ENCODE data around the gene LRRC10. TPM values are rescaled to one million over a fixed set of nuclear protein-coding genes. Genes with fewer than 3 reads are reported as not detected.
A peak's percentile ranks its signal among the peaks of the same experiment; 100 is the strongest.

The LRRC10 gene
- total RNA-seq (2014; rRNA removed; shearing (Covaris generic)), result not detected in 2 replicates

- no peak for DNase-seq (ENCODE audit: low read depth)
Observed at GRCh38 chr12:69610729-69611128, at the start of gene LRRC10. TSS of gene LRRC10 (minus strand) at chr12:69610907. CDS start at chr12:69610838, 69 bp downstream.

- DNase-seq (ENCODE audit: low read depth), result no peak
Observed at GRCh38 chr12:69660164-69660863, 49.6 kb upstream of the LRRC10 start.

- no peak for DNase-seq (ENCODE audit: low read depth)
Observed at GRCh38 chr12:69658203-69658602, 47.5 kb upstream of the LRRC10 start.

GRCh38 chr12:69657376-69658137, 46.9 kb upstream of the LRRC10 start:
- no peak for DNase-seq (ENCODE audit: low read depth)

GRCh38 chr12:69655616-69656340, 45.1 kb upstream of the LRRC10 start:
- DNase-seq (ENCODE audit: low read depth), result peak; percentile 58

GRCh38 chr12:69653703-69654102, 43.0 kb upstream of the LRRC10 start:
- DNase-seq (ENCODE audit: low read depth), result no peak

- no peak for DNase-seq (ENCODE audit: low read depth)
Observed at GRCh38 chr12:69651922-69652321, 41.2 kb upstream of the LRRC10 start.

- no peak for DNase-seq (ENCODE audit: low read depth)
Observed at GRCh38 chr12:69649529-69649928, 38.8 kb upstream of the LRRC10 start.

- peak; percentile 47 for DNase-seq (ENCODE audit: low read depth)
Observed at GRCh38 chr12:69648476-69648875, 37.8 kb upstream of the LRRC10 start.

GRCh38 chr12:69647178-69647577, 36.5 kb upstream of the LRRC10 start:
- no peak for DNase-seq (ENCODE audit: low read depth)

GRCh38 chr12:69645031-69645430, 34.3 kb upstream of the LRRC10 start:
- no peak for DNase-seq (ENCODE audit: low read depth)

GRCh38 chr12:69644511-69644910, 33.8 kb upstream of the LRRC10 start:
- DNase-seq (ENCODE audit: low read depth), result no peak

GRCh38 chr12:69642531-69642930, 31.8 kb upstream of the LRRC10 start:
- no peak for DNase-seq (ENCODE audit: low read depth)

- DNase-seq (ENCODE audit: low read depth), result no peak
Observed at GRCh38 chr12:69641546-69641945, 30.8 kb upstream of the LRRC10 start.

GRCh38 chr12:69639400-69640016, 28.8 kb upstream of the LRRC10 start:
- DNase-seq (ENCODE audit: low read depth), result peak; percentile 79

- no peak for DNase-seq (ENCODE audit: low read depth)
Observed at GRCh38 chr12:69633061-69633460, 22.4 kb upstream of the LRRC10 start.

- no peak for DNase-seq (ENCODE audit: low read depth)
Observed at GRCh38 chr12:69630191-69630590, 19.5 kb upstream of the LRRC10 start.

- DNase-seq (ENCODE audit: low read depth), result no peak
Observed at GRCh38 chr12:69627501-69627900, 16.8 kb upstream of the LRRC10 start.

- peak; percentile 22 for DNase-seq (ENCODE audit: low read depth)
Observed at GRCh38 chr12:69623970-69624369, 13.3 kb upstream of the LRRC10 start.

- DNase-seq (ENCODE audit: low read depth), result no peak
Observed at GRCh38 chr12:69621551-69621950, 10.8 kb upstream of the LRRC10 start.

GRCh38 chr12:69620921-69621320, 10.2 kb upstream of the LRRC10 start:
- DNase-seq (ENCODE audit: low read depth), result no peak

- no peak for DNase-seq (ENCODE audit: low read depth)
Observed at GRCh38 chr12:69620077-69620476, 9.4 kb upstream of the LRRC10 start.

Measured in Daoy (cell line).